Endothelial cell of umbilical vein (primary cell): Measurements from ENCODE around the gene ATP5MC2. TPM values are rescaled to one million over a fixed set of nuclear protein-coding genes. Genes with fewer than 3 reads are reported as not detected.

Experiments used
- BruUV-seq: library from RNA; stranded (reverse); fragments of 400-500 nt; replicated peaks from 2 replicates; lab custom pipeline; 2021; lab: Mats Ljungman, UMichigan
- CTCF ChIA-PET: fragments of 300-600, 350-600 bp; sonication (Branson Sonifier 250); formaldehyde crosslinking; loops from one replicate; lab custom pipeline; 2021; ENCODE audit warnings: antibody characterized with exemption, inconsistent platforms; lab: Charles Lee
- POLR2A ChIA-PET: fragments of 300-600, 350-600 bp; sonication (Branson Sonifier 250); formaldehyde crosslinking; loops from one replicate; lab custom pipeline; 2021; ENCODE audit warnings: antibody characterized with exemption, inconsistent platforms; lab: Charles Lee
- DNase-seq: peaks from one replicate; pipeline ENCODE4 v3.0.0-alpha.2; 2011; ENCODE audit warnings: low read depth, low spot score
- FAIRE-seq: peaks from 2 replicates; lab custom pipeline; 2011; peaks lifted over from hg19 to GRCh38; lab: Jason Lieb, UNC
- H2AFZ ChIP-seq: 2 replicates; pipeline ENCODE4 v1.6.0; 2012; ENCODE audit warnings: low read depth, low read length, control low read depth, inconsistent platforms
- H3K27ac ChIP-seq: 2 replicates; pipeline ENCODE4 v1.5.1; 2011; ENCODE audit warnings: low read depth, mild to moderate bottlenecking, control low read depth, low read length, moderate library complexity; ENCODE audit not compliant: insufficient read depth
- H3K27me3 ChIP-seq, 2 experiments: 2 replicates each; pipeline versions ENCODE4 v1.6.0 to v1.6.1; 2011; ENCODE audit warnings: low read length in 2 of 2, mixed read lengths in 1 of 2; ENCODE audit not compliant: control insufficient read depth in 2 of 2, insufficient read depth in 2 of 2
- H3K36me3 ChIP-seq, 2 experiments: 2 replicates in 1 of 2; 3 replicates in 1 of 2; pipeline ENCODE4 v1.5.1; 2011; ENCODE audit warnings: low read length in 2 of 2, mild to moderate bottlenecking in 1 of 2, moderate library complexity in 1 of 2; ENCODE audit not compliant: control insufficient read depth in 2 of 2, insufficient read depth in 2 of 2; ENCODE audit errors: extremely low read depth in 1 of 2
- H3K4me1 ChIP-seq: 3 replicates; pipeline ENCODE4 v1.5.1; 2011; ENCODE audit warnings: mild to moderate bottlenecking, low read length; ENCODE audit not compliant: control insufficient read depth, insufficient read depth; ENCODE audit errors: extremely low read depth
- H3K4me2 ChIP-seq: 2 replicates; pipeline ENCODE4 v1.6.1; 2011; ENCODE audit warnings: low read length, control low read depth, mixed read lengths; ENCODE audit not compliant: insufficient read depth
- H3K4me3 ChIP-seq, 3 experiments: fragments of 200-600 bp in 1 of 3; sonication (generic), shearing (Covaris generic) in 1 of 3; replicated peaks in 1 of 3; 2 replicates each; pipeline ENCODE4 v1.5.1; 2011 to 2016; ENCODE audit warnings: control low read depth in 3 of 3, low read length in 3 of 3, mild to moderate bottlenecking in 2 of 3, inconsistent platforms in 1 of 3, low read depth in 1 of 3, moderate library complexity in 1 of 3; ENCODE audit not compliant: insufficient read depth in 1 of 3
- H3K79me2 ChIP-seq: 2 replicates; pipeline ENCODE4 v1.6.0; 2012; ENCODE audit warnings: low read length, inconsistent platforms; ENCODE audit not compliant: control insufficient read depth, insufficient read depth
- H3K9ac ChIP-seq: replicated peaks from 2 replicates; pipeline ENCODE3; 2011; ENCODE audit warnings: low read length, control low read depth; ENCODE audit not compliant: insufficient read depth; ENCODE audit errors: extremely low read depth
- H3K9me1 ChIP-seq: replicated peaks from 3 replicates; pipeline ENCODE4 v1.6.0; 2011; ENCODE audit warnings: mild to moderate bottlenecking, low read length; ENCODE audit not compliant: control insufficient read depth, insufficient read depth; ENCODE audit errors: extremely low read depth
- H3K9me3 ChIP-seq: replicated peaks from 2 replicates; pipeline ENCODE4 v1.5.1; 2012; ENCODE audit warnings: low read length, inconsistent platforms; ENCODE audit not compliant: control insufficient read depth, insufficient read depth
- H4K20me1 ChIP-seq: replicated peaks from 2 replicates; pipeline ENCODE3; 2011; ENCODE audit warnings: mild to moderate bottlenecking, low read length; ENCODE audit not compliant: control insufficient read depth, insufficient read depth; ENCODE audit errors: extremely low read depth
- EZH2 ChIP-seq: IDR thresholded peaks from 2 replicates; pipeline ENCODE4 v1.6.1; 2012; ENCODE audit warnings: borderline replicate concordance, low read depth, mild to moderate bottlenecking, moderate library complexity, low read length, inconsistent platforms; ENCODE audit not compliant: severe bottlenecking
- FOS ChIP-seq: IDR thresholded peaks from 2 replicates; pipeline ENCODE4 v1.6.1; 2011; ENCODE audit warnings: mild to moderate bottlenecking, low read length, moderate library complexity, borderline replicate concordance; ENCODE audit not compliant: insufficient read depth
- GATA2 ChIP-seq: IDR thresholded peaks from 2 replicates; pipeline ENCODE4 v1.7.0; 2011; ENCODE audit warnings: low read depth, mild to moderate bottlenecking, moderate library complexity, mixed read lengths, low read length; ENCODE audit not compliant: insufficient read length, insufficient read depth
- JUN ChIP-seq: IDR thresholded peaks from 2 replicates; pipeline ENCODE4 v1.6.1; 2011; ENCODE audit warnings: borderline replicate concordance, low read depth; ENCODE audit not compliant: insufficient read length, insufficient read depth
- MYC ChIP-seq: IDR thresholded peaks from one replicate; pipeline ENCODE4 v1.6.1; 2011; ENCODE audit warnings: mild to moderate bottlenecking, low read depth, low read length
- POLR2A ChIP-seq: IDR thresholded peaks from 2 replicates; pipeline ENCODE4 v1.6.1; 2012; ENCODE audit warnings: low read depth, mild to moderate bottlenecking, control low read depth, low read length
- POLR2AphosphoS5 ChIP-seq: IDR thresholded peaks from 2 replicates; pipeline ENCODE4 v1.6.1; 2012; ENCODE audit warnings: low read depth, mild to moderate bottlenecking, control low read depth, low read length, moderate library complexity; ENCODE audit not compliant: insufficient read depth
- dilution Hi-C: fragments of 300-500 bp; cut with MboI; formaldehyde crosslinking; loops from one replicate; pipeline ENCODE4 v1.15.0; 2019; ENCODE audit warnings: low sequenced_read_pairs; ENCODE audit not compliant: extremely low pct_ligation_motif_present
- intact Hi-C: fragments of 100-400 bp; cut with micrococcal nuclease; formaldehyde crosslinking; loops from one replicate; pipeline ENCODE4 v1.10.0; 2022
- polyA plus RNA-seq, 4 experiments: library from polyadenylated mRNA; depleted of rRNA in 3 of 4; stranded (reverse) in 3 of 4; unstranded in 1 of 4; fragments of >200 nt; gene quantifications; 2 replicates each; pipeline versions ENCODE4 v1.2.1 to v1.2.3, GENCODE V29; 2011 to 2012; ENCODE audit warnings: missing spikeins in 1 of 4
- total RNA-seq: library from RNA; stranded (reverse); gene quantifications from 2 replicates; pipeline ENCODE4 v1.2.3, GENCODE V29; 2021
- TF ChIP-seq, protein P1 (sequence below): IDR thresholded peaks from 2 replicates; pipeline ENCODE4 v1.6.1; 2011; ENCODE audit not compliant: insufficient read depth, insufficient read length
- TF ChIP-seq, protein P2 (sequence below), 2 donors: IDR thresholded peaks; 1 replicate in 1 of 2; 2 replicates in 1 of 2; pipeline ENCODE4 v1.5.1; 2011; ENCODE audit warnings: low read length in 2 of 2, mild to moderate bottlenecking in 2 of 2, moderate library complexity in 2 of 2, control low read depth in 1 of 2, inconsistent platforms in 1 of 2, low read depth in 1 of 2; ENCODE audit not compliant: insufficient read depth in 1 of 2; ENCODE audit errors: extremely low read depth in 1 of 2

ATP5MC2 gene
- total and polyA plus RNA-seq, 2 donors (not counting 3 experiments of a cell fraction or from before 2014, with no cell fraction given) = 402 to 820 TPM

DNA sequence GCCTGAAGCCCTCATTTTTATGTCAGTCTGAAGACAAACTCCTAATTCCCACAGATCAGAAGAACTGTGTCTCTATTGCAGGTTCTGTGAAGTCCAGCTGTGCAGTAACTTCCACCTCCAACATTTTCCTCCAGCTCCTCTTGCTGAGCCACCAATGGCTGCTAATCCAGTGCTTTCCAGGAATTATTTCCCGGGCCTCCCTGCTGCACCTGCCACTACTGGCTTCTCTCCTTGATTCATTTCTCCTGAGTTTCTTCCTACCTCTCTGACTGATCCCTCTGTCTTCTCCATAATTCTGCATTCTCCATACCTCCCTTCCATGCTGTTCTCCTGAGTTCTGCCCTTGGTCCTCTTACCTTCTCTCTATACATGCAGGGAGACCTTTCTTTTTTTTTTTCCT lies 30.2 kb upstream of the ATP5MC2 start:
- Histone ChIP-seq H3K4me1 (no peaks in the 10 kb centered on the region), H3K4me3 (no peak overlapping the region), H3K27me3 (peaks cover 35 to 42% of the 10 kb centered on the region in 2 experiments), H3K9ac (no peak overlapping the region), H2AFZ (no peak overlapping the region), H3K9me1 (no peaks in the 10 kb centered on the region), H3K4me2 (no peak overlapping the region), H4K20me1 (no peaks in the 10 kb centered on the region), H3K36me3 (no peaks in the 10 kb centered on the region), H3K9me3 (no peaks in the 10 kb centered on the region), H3K27ac (no peak overlapping the region), H3K79me2 (no peaks in the 10 kb centered on the region)
- dilution Hi-C loops (no loop called here), intact Hi-C loops (no loop called here)
- TF ChIP-seq, protein P1, sequence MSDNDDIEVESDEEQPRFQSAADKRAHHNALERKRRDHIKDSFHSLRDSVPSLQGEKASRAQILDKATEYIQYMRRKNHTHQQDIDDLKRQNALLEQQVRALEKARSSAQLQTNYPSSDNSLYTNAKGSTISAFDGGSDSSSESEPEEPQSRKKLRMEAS = no peak
- TF ChIP-seq EZH2 = no peak
- no peak for TF ChIP-seq POLR2A
- no peak for TF ChIP-seq POLR2AphosphoS5
- TF ChIP-seq FOS = no peak
- TF ChIP-seq JUN = no peak
- TF ChIP-seq, protein P2, sequence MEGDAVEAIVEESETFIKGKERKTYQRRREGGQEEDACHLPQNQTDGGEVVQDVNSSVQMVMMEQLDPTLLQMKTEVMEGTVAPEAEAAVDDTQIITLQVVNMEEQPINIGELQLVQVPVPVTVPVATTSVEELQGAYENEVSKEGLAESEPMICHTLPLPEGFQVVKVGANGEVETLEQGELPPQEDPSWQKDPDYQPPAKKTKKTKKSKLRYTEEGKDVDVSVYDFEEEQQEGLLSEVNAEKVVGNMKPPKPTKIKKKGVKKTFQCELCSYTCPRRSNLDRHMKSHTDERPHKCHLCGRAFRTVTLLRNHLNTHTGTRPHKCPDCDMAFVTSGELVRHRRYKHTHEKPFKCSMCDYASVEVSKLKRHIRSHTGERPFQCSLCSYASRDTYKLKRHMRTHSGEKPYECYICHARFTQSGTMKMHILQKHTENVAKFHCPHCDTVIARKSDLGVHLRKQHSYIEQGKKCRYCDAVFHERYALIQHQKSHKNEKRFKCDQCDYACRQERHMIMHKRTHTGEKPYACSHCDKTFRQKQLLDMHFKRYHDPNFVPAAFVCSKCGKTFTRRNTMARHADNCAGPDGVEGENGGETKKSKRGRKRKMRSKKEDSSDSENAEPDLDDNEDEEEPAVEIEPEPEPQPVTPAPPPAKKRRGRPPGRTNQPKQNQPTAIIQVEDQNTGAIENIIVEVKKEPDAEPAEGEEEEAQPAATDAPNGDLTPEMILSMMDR (IDR thresholded peaks at IDR 0.05; ENCODE audit: extremely low read depth in 1 of 2, insufficient read depth in 1 of 2, low read depth in 1 of 2, low read length in 2 of 2) = no peak
- TF ChIP-seq GATA2 = no peak
- no peak for TF ChIP-seq MYC
- BruUV-seq = no TSS peak
- FAIRE-seq (no peak), DNase-seq (no peak)
- ChIA-PET CTCF (interaction anchor here (1.0 to 20.3 kb wide), 2 partner anchors 9 to 37 kb away, joined by 3 to 719 read pairs; no protein-coding TSS in a partner anchor), POLR2A (no interaction called here)
